ENCODE results near the gene WNK3.

WNK3 gene

GRCh38 chrX:54238588-54238987, 119.3 kb downstream of the WNK3 start:
- no peak for DNase-seq (ENCODE audit: low spot score)

- no peak for DNase-seq (ENCODE audit: low spot score)
These were observed 120.8 kb downstream of the WNK3 start for GRCh38 chrX:54237014-54237413.

DNA sequence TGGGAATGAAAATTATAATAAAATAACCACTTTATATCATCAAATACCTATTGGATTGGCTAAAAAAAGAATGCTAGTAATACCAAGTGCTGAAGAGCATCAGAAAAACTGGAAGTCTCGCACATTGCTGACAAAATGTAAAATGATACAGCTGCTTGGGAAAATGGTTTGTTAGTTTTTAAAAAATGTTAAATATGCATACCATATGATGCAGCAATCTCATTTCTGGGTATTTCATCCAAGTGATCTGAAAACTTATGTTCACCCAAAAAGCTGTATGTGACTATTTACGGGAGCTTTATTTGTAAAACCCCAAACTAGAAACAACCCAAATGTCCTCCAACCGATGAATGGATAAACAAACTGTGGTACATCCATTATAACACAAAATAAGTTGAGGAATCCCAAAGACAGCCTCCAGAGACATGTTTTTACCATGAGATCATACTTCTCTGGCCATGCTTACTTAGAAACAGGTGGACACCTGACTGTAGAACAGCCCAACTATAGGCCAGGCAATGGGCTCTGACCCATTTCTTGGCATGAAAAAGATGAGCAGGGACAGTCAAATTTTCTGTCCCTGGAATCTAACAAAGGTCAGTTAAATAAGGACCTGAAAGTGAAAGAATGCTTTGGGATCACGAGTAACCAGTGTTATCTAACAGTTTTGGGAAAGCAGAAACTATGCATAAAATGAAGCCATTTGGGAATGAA, 127.3 kb downstream of the WNK3 start:
- no peak for DNase-seq (ENCODE audit: low spot score)

DNA sequence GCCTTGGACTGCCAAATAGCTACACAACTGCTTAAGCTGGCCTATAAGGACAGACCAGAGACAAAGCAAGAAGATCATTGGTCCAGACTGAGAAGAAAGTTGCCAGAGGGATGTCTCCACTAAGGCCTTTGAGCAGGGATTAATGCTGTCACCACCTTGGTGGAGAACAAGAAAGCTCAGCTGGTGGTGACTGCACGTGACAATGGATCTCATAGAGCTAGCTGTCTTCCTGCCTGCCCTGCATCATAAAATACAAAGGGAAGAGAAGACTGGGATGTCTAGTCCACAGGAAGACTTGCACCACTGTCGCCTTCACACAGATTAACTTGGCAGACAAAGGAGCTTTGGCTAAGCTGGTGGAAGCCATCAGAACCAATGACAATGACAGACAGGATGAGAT, 134.3 kb downstream of the WNK3 start:
- DNase-seq (ENCODE audit: low spot score), result no peak

DNA sequence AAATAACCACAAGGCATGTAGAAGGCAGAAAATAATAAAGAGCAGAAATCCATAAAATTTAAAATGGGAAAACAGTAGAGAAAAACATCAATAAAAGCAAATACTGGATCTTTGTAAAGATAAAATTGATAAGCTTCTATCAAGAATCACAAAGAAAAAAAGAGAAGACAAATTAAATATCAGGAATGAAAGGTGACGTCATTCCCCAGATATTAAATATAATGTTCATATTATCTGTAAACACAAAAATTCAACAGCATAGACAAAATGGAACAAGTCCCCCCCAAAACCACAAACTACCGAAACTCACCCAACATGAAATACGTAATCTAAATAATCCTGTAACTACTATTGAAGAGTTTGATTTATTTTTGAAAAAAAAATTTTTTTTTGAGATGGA, 144.2 kb downstream of the WNK3 start:
- no peak for DNase-seq (ENCODE audit: low spot score)

DNA sequence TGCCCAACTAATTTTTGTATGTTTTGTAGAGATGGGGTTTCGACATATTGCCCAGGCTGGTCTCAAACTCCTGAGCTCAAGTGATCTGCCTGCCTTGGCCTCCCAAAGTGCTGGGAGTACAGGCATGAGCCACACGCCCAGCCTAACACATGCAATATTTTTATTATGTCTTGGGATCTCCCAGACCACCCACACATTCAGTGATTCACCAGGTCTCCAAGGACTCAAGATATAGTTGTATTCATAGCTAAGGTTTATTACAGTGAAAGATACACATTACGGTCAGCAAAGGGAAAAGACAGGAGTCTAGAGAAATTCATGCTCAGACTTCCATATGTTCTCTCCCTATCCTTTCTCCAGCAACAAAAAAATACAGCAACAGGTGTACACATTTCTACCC, 149.3 kb downstream of the WNK3 start:
- no peak for DNase-seq (ENCODE audit: low spot score)

DNA sequence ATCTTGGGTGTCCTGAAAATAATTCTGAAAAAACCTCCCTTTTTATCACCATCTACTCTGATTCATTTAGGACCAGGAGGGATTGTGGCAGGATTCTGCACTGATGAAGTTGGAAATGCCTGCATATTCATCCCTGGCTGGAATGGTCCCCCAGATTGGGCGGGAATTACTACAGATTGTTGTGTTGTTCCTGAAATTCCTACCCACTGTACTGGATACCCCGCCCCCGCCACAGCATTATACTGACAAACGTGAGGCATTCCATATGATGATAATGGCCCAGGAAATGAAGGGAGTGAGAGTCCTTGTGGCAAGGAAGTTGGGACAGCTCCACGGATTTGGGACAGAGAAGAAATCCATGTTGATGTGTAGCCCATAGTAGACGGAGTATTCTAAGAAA, 159.6 kb downstream of the WNK3 start:
- no peak for DNase-seq (ENCODE audit: low spot score)

- DNase-seq (ENCODE audit: low spot score), result no peak
These were observed 162.8 kb downstream of the WNK3 start for GRCh38 chrX:54194982-54195588.

- no peak for DNase-seq (ENCODE audit: low spot score)
These were observed 164.6 kb downstream of the WNK3 start for GRCh38 chrX:54193085-54193821.

GRCh38 chrX:54184474-54184873, 173.4 kb downstream of the WNK3 start:
- DNase-seq (ENCODE audit: low spot score), result no peak

- peak; percentile 38 for DNase-seq (ENCODE audit: low spot score)
These were observed 174.8 kb downstream of the WNK3 start, which contains the start of gene FAM120C for GRCh38 chrX:54182864-54183613. TSS of gene FAM120C (minus strand) at chrX:54183254. CDS start at chrX:54183198, 56 bp downstream.

DNA sequence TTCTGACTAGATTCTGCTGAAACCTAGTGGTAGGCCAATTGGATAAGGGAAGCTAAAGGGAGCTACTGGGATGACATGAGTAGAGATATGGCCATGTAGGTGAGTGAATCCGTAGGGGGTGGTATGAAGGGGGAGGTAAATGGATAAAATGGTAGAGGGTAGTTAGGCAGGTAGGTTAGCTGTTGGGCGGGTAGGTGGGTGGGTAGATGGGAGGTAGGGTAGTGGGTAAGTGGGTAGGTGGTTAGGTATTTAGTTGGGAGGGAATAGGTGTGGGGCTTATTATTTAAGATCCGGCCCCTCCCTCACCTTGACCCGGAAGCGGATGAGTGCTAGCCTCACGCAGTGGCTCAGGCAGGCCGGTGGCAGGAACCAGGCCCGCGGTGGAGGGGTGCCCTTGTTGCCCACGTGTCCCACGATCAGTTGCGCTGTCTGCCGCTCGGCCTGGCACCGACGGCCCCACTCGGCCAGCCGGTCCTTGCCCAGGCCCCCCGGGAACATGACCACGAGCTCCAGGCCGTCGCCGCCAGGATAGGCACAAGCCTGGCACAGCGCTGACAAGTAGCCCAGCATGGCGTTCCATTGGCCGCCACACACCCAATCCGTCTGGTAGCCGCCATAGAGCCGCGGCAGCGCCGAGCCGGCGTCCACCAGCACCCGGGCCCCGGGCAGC, 175.5 kb downstream of the WNK3 start:
- no peak for DNase-seq (ENCODE audit: low spot score)

- no peak for DNase-seq (ENCODE audit: low spot score)
These were observed 176.5 kb downstream of the WNK3 start for GRCh38 chrX:54181202-54181953.

- no peak for DNase-seq (ENCODE audit: low spot score)
These were observed 177.4 kb downstream of the WNK3 start for GRCh38 chrX:54180403-54180802.

- peak; percentile 48 for DNase-seq (ENCODE audit: low spot score)
These were observed 179.5 kb downstream of the WNK3 start for GRCh38 chrX:54178100-54178940.

- no peak for DNase-seq (ENCODE audit: low spot score)
These were observed 180.5 kb downstream of the WNK3 start for GRCh38 chrX:54177306-54177705.

GRCh38 chrX:54173791-54174190, 184.1 kb downstream of the WNK3 start:
- no peak for DNase-seq (ENCODE audit: low spot score)

GRCh38 chrX:54172455-54172854, 185.4 kb downstream of the WNK3 start:
- no peak for DNase-seq (ENCODE audit: low spot score)

DNA sequence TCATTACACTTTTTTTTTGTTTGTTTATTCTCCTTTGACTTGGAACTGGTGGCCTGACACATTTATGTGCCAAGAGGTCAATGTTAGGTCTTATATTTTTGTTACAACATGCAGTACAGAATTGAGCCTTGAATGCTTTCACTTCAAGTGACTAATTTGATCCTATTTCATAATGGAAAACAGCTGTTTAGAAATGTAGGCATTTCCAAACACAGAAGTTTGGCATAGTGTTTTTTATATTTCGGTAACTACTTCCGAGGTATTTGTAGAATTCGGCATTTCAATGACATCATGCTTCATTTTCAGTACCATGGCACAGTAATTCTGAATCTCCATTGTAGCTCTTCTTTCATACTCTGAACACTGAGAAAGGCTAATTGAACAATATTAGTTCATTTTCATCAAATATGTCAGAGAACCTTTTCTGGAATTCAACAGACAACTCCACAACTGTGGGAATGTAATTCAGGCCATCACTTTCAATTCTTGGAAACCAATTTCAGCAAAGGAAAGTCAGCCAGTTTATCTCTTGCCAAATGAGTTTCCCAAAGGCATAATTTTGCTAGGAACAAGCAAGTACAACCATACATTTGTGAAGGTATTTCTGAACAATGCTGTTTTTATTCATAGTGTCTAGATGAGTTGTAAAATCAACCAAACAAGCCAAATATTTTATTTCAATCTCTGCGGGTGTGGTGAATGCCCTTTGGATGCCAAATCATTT, 186.2 kb downstream of the WNK3 start:
- DNase-seq (ENCODE audit: low spot score), result no peak

DNA sequence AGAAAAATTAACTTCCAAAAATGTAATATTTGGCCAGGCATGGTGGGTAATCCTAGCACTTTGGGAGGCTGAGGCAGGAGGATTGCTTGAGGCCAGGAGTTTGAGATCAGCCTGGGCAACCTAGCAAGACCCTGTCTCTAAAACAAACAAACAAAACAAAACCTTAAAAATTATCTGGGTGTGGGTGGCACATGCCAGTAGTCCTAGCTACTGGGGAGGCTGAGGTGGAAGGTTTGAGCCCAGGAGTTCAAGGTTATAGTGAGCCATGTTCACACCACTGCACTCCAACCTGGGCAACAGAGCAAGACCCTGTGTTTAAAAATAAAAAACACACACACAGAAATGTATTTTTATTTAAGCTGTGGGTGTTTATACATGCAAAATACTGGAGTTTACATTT, 186.8 kb downstream of the WNK3 start:
- no peak for DNase-seq (ENCODE audit: low spot score)
